Subcutaneous adipose tissue (tissue), 4 donors: ENCODE results near the gene MYH7B. TPM values are rescaled to one million over a fixed set of nuclear protein-coding genes. Genes with fewer than 3 reads are reported as not detected.

Experiments used
- total RNA-seq, 4 donors: library from RNA; depleted of rRNA; stranded (reverse); fragments of >200 nt; gene quantifications; one replicate each; pipeline ENCODE4 v1.1.0, GENCODE V29; 2016
- TF ChIP-seq, protein P1 (sequence below): fragments of 450-650 bp; IDR thresholded peaks from one replicate; pipeline ENCODE4 v1.5.1; 2016; ENCODE audit warnings: low read depth, mild to moderate bottlenecking, control low read depth, antibody characterized with exemption, moderate library complexity

The MYH7B gene
- total RNA-seq, 4 donors from 2014 or later, result 0.17 to 2.8 (median 0.38) TPM

DNA sequence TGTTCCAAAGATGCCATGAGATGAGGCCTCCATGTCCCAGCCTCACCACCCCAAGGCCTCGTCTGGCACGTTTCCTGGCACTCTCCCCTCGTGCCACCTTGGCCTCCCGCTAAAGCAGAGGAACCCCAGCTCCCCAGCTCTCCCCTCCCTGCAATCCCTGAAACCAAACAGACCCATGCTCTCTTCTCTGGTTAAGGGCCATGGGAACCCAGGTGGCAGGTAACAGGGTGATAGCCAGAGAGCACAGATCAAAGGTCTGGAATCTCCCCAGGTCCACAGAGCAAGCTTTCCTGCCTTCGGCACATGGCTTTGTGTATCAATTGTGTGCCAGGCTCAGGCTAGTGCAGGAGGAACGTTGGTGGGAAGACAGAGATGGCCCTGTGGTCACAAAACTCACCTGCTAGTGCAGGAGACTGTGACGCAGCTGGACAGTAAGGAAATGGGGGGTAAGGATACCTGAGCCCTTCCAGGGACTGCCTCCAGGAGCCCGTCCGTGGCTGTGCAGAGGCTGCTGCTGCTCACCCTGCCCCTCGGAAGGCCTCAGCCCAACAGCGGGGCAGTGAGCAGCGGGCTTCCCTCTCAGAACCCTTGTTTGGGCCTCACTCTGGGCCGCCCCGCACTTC is 39.0 kb downstream of the MYH7B start:
- TF ChIP-seq, protein P1, sequence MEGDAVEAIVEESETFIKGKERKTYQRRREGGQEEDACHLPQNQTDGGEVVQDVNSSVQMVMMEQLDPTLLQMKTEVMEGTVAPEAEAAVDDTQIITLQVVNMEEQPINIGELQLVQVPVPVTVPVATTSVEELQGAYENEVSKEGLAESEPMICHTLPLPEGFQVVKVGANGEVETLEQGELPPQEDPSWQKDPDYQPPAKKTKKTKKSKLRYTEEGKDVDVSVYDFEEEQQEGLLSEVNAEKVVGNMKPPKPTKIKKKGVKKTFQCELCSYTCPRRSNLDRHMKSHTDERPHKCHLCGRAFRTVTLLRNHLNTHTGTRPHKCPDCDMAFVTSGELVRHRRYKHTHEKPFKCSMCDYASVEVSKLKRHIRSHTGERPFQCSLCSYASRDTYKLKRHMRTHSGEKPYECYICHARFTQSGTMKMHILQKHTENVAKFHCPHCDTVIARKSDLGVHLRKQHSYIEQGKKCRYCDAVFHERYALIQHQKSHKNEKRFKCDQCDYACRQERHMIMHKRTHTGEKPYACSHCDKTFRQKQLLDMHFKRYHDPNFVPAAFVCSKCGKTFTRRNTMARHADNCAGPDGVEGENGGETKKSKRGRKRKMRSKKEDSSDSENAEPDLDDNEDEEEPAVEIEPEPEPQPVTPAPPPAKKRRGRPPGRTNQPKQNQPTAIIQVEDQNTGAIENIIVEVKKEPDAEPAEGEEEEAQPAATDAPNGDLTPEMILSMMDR, result no peak

DNA sequence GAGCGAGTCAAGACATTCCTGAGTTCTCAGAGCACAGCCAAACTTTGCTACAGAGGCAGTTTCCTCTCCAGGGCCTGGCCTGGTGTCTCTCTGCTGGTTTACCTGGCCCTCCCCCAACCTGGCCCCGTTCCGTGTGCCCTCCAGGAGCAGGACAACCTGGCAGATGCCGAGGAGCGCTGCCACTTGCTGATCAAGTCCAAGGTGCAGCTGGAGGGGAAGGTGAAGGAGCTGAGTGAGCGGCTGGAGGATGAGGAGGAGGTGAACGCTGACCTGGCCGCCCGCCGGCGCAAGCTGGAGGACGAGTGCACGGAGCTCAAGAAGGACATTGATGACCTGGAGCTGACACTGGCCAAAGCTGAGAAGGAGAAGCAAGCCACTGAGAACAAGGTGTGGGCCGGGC is 39.5 kb downstream of the MYH7B start:
- TF ChIP-seq, protein P1, result no peak

DNA sequence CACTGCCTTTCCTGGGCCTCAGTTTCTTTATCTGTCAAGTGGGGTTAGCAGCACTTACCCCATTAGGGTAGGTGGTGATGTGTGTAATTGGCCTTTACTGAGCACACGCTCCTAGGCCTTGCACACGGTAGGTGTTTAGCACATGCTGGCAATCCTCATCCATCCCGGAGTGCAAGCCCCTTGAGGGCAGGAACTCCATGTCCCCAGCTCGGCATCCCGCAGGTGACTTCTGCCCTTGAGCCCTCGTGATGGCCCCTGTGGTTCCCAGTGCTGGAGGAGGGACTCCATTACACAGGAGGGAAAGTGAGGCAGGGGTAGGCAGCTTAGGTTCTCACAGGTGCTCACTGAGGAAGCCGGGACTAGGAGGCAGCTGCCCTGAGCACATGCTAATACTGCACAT is 40.0 kb downstream of the MYH7B start:
- TF ChIP-seq, protein P1, result no peak

DNA sequence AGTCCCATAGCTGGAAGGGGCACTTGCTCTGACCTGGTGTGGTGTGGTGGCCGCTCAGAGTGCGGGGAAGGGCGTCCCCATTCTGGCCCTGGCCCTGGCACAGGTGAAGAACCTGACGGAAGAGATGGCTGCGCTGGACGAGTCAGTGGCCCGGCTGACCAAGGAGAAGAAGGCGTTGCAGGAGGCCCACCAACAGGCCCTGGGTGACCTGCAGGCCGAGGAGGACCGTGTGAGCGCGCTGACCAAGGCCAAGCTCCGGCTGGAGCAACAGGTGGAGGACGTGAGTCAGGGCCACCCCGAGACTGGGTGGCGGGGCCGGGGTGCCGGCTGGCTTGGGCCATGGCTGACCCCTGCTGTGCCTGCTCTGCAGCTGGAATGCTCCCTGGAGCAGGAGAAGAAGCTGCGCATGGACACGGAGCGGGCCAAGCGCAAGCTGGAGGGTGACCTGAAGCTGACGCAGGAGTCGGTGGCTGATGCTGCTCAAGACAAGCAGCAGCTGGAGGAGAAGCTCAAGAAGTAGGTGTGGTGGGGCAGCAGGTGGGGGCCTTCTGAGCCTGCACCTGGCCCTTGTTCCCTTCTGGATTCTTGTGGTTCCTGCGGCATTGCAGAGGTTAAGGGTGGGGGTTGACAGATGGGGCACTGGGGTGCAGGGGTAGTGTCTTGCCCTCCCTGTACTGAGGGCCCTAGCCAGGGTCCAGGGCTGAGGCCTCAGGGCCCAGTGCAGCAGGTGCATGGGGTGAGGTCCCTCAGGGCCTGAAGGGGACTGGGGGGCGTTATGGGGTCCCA is 40.8 kb downstream of the MYH7B start:
- TF ChIP-seq, protein P1, result no peak

DNA sequence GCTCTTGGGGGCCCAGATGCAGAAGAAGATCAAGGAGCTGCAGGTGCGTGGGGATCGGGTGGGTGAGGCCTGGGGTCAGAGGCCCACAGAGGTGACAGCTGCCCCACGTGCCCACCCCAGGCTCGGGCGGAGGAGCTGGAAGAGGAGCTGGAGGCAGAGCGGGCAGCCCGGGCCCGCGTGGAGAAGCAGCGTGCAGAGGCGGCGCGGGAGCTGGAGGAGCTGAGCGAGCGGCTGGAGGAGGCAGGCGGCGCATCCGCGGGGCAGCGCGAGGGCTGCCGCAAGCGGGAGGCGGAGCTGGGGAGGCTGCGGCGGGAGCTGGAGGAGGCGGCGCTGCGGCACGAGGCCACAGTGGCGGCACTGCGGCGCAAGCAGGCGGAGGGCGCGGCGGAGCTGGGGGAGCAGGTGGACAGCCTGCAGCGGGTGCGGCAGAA is 41.5 kb downstream of the MYH7B start:
- TF ChIP-seq, protein P1, result no peak

DNA sequence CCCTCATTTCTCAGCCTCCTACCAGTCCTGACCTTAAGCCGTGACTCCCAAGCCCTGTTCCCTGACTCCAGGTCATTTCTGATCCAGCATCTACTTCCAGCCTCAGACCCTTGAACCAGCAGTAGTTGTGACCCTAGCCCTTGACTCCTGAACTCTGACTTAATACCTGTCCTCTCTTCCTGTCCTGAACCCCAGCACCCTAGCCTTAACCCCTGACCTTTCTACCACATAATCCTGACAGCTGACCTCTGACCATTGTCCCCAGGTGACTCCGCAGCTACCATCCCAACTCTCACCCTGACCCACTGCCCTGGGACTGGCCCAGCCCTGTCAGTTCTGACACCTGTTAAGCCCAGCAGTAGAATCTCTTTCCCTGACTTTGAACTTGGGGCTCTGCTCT is 42.1 kb downstream of the MYH7B start:
- TF ChIP-seq, protein P1, result no peak

DNA sequence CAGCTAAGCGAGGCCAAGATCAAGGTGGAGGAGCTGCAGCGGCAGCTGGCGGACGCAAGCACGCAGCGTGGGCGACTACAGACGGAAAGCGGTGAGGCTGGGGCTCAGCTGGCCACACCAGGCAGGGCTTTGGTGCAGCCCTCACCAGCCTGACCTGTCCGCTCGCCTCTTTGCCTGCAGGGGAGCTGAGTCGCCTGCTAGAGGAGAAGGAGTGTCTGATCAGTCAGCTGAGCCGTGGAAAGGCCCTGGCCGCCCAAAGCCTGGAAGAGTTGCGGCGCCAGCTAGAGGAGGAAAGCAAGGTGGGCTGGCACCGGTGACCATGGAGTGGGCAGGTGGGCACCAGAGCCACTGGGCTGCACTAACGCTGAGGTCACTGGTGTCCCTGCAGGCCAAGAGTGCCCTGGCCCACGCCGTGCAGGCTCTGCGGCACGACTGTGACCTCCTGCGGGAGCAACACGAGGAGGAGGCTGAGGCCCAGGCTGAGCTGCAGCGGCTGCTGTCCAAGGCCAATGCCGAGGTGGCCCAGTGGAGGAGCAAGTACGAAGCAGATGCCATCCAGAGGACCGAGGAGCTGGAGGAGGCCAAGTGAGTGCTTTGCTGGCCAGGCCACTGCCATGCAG is 42.8 kb downstream of the MYH7B start:
- TF ChIP-seq, protein P1, result no peak
